Trophoblast cell (in vitro differentiated cells and primary cell): ENCODE data around the gene PIP5KL1.

Source experiments
- DNase-seq, 2 donors: peaks; one replicate each; pipeline ENCODE4 v3.0.0-alpha.2; 2016
- H2AFZ ChIP-seq: 2 replicates; pipeline ENCODE4 v1.6.1; 2013; ENCODE audit warnings: low read length, moderate library complexity, mild to moderate bottlenecking; ENCODE audit not compliant: insufficient read depth, poor library complexity
- H2AK5ac ChIP-seq: 2 replicates; pipeline ENCODE4 v1.6.1; 2013; ENCODE audit warnings: mild to moderate bottlenecking, low read length
- H2BK120ac ChIP-seq: 2 replicates; pipeline ENCODE4 v1.6.1; 2013; ENCODE audit warnings: low read length, mild to moderate bottlenecking, moderate library complexity; ENCODE audit not compliant: insufficient read depth, poor library complexity
- H2BK12ac ChIP-seq: 2 replicates; pipeline ENCODE4 v1.6.1; 2013; ENCODE audit warnings: mild to moderate bottlenecking, low read length, moderate library complexity
- H2BK5ac ChIP-seq: 2 replicates; pipeline ENCODE4 v1.6.1; 2013; ENCODE audit warnings: low read length, low read depth, moderate library complexity, mild to moderate bottlenecking; ENCODE audit not compliant: poor library complexity
- H3K14ac ChIP-seq: 2 replicates; pipeline ENCODE4 v1.6.1; 2013; ENCODE audit warnings: mild to moderate bottlenecking, low read length
- H3K18ac ChIP-seq: 2 replicates; pipeline ENCODE4 v1.6.1; 2013; ENCODE audit warnings: mild to moderate bottlenecking, low read length
- H3K23ac ChIP-seq: 2 replicates; pipeline ENCODE4 v1.6.1; 2013; ENCODE audit warnings: low read length
- H3K27ac ChIP-seq: 2 replicates; pipeline ENCODE4 v1.5.1; 2013; ENCODE audit warnings: low read depth, mild to moderate bottlenecking, inconsistent platforms, low read length, moderate library complexity
- H3K27me3 ChIP-seq: 2 replicates; pipeline ENCODE4 v1.6.1; 2013; ENCODE audit warnings: inconsistent platforms, mild to moderate bottlenecking, low read length, moderate library complexity; ENCODE audit not compliant: insufficient read depth
- H3K36me3 ChIP-seq, 2 experiments: 1 replicate in 1 of 2; 2 replicates in 1 of 2; pipeline ENCODE4 v1.6.1; 2013; ENCODE audit warnings: low read length in 2 of 2, mild to moderate bottlenecking in 2 of 2, moderate library complexity in 1 of 2; ENCODE audit not compliant: insufficient read depth in 2 of 2, control insufficient read depth in 1 of 2
- H3K4ac ChIP-seq: 2 replicates; pipeline ENCODE4 v1.6.1; 2013; ENCODE audit warnings: low read depth, mild to moderate bottlenecking, low read length, moderate library complexity
- H3K4me1 ChIP-seq, 2 experiments: 1 replicate in 1 of 2; 2 replicates in 1 of 2; pipeline ENCODE4 v1.6.1; 2013; ENCODE audit warnings: low read length in 2 of 2, mild to moderate bottlenecking in 2 of 2, moderate library complexity in 1 of 2; ENCODE audit not compliant: insufficient read depth in 2 of 2, control insufficient read depth in 1 of 2
- H3K4me2 ChIP-seq: 2 replicates; pipeline ENCODE4 v1.6.1; 2013; ENCODE audit warnings: inconsistent platforms, mild to moderate bottlenecking, low read length, moderate library complexity
- H3K4me3 ChIP-seq: 2 replicates; pipeline ENCODE4 v1.5.1; 2013; ENCODE audit warnings: mild to moderate bottlenecking, low read depth, low read length, inconsistent platforms
- H3K79me1 ChIP-seq: one replicate; pipeline ENCODE4 v1.6.1; 2013; ENCODE audit warnings: low read length
- H3K79me2 ChIP-seq: 2 replicates; pipeline ENCODE4 v1.6.1; 2013; ENCODE audit warnings: low read length, mild to moderate bottlenecking; ENCODE audit not compliant: control insufficient read depth, insufficient read depth, poor library complexity
- H3K9ac ChIP-seq: 2 replicates; pipeline ENCODE4 v1.6.1; 2013; ENCODE audit warnings: mild to moderate bottlenecking, low read length
- H3K9me3 ChIP-seq: 2 replicates; pipeline ENCODE4 v1.6.1; 2013; ENCODE audit warnings: low read depth, mild to moderate bottlenecking, control low read depth, inconsistent platforms, low read length; ENCODE audit not compliant: insufficient read depth
- H4K12ac ChIP-seq: 2 replicates; pipeline ENCODE4 v1.6.1; 2013; ENCODE audit warnings: low read depth, mild to moderate bottlenecking, low read length, moderate library complexity
- H4K8ac ChIP-seq: 2 replicates; pipeline ENCODE4 v1.6.1; 2013; ENCODE audit warnings: low read depth, mild to moderate bottlenecking, low read length, moderate library complexity
- H4K91ac ChIP-seq: one replicate; pipeline ENCODE4 v1.6.1; 2013; ENCODE audit warnings: low read depth, mild to moderate bottlenecking, low read length, moderate library complexity
- WGBS: extraction: QIAGEN DNeasy Blood & Tissue Kit; methylation state at CpG from one replicate; pipeline ENCODE4 v1.1.7; 2013; ENCODE audit warnings: missing lambda C conversion rate; ENCODE audit not compliant: insufficient read length, insufficient coverage; ENCODE audit errors: extremely low coverage; 5-methylcytosine and 5-hydroxymethylcytosine counted together

Gene PIP5KL1

DNA sequence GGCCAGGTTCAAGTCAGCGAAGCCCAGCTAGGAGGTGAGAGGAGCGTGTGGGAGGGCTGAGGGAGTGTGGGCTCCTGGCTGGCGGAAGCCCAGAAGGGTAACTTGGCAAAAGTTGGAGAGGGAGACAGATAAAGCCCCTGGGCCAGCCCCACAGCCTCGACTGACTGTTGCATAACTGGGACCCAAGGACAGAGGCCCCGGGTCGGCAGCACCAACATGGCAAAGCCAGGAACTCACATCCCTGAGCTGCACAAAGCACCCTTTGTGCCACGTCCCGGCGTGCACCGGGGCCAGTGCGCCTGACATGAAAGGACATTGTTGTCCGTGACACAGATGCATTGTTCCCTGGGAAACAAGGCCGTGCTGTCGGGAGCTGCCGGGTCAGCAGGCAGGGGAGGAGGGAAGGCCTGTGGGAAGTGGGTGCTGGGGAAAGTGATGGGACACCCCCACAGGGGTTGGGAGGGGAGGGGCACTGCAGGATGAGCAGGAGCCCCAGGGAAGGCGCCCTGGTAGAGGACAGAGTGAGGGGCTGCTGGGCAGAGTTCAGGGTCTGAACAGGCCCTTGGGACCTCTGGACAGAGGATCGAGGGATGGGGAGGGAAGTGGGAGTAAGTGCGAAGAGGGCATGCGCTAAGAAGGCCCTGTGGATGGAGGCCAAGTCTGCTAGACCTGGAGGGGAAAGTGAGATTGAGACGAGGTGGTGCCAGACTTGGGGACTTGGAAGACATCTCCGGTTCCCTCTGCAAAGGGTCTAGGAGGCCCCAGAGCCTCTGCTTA is 20.1 kb upstream of the PIP5KL1 start:
- H3K4ac ChIP-seq, result no peak overlapping the region
- no peak overlapping the region for H3K4me3 ChIP-seq
- H3K9me3 ChIP-seq, result no peaks in the 10 kb centered on the region
- H3K79me1 ChIP-seq, result peaks cover 2% of the 10 kb centered on the region
- no peak overlapping the region for H3K4me2 ChIP-seq
- H3K27me3 ChIP-seq, result no peaks in the 10 kb centered on the region
- no peak overlapping the region for H3K14ac ChIP-seq
- H2BK12ac ChIP-seq, result no peak overlapping the region
- DNase-seq, result no peak
- no peak overlapping the region for H2BK5ac ChIP-seq
- H4K12ac ChIP-seq, result no peak overlapping the region
- peaks cover 6% of the 10 kb centered on the region in 2 experiments for H3K4me1 ChIP-seq
- H4K8ac ChIP-seq, result no peak overlapping the region
- H3K23ac ChIP-seq, result no peak overlapping the region
- H3K27ac ChIP-seq, result no peak overlapping the region
- H3K18ac ChIP-seq, result peak overlapping the region; percentile 40
- peaks cover 28% of the 10 kb centered on the region in 2 experiments for H3K36me3 ChIP-seq
- no peak overlapping the region for H2AK5ac ChIP-seq
- no peak overlapping the region for H2AFZ ChIP-seq
- WGBS, result no CpG with 5 or more reads among the region's 21 CpGs
- H3K9ac ChIP-seq, result no peak overlapping the region
- H3K79me2 ChIP-seq, result peaks cover 12% of the 10 kb centered on the region
- no peak overlapping the region for H4K91ac ChIP-seq
- H2BK120ac ChIP-seq, result no peak overlapping the region

DNA sequence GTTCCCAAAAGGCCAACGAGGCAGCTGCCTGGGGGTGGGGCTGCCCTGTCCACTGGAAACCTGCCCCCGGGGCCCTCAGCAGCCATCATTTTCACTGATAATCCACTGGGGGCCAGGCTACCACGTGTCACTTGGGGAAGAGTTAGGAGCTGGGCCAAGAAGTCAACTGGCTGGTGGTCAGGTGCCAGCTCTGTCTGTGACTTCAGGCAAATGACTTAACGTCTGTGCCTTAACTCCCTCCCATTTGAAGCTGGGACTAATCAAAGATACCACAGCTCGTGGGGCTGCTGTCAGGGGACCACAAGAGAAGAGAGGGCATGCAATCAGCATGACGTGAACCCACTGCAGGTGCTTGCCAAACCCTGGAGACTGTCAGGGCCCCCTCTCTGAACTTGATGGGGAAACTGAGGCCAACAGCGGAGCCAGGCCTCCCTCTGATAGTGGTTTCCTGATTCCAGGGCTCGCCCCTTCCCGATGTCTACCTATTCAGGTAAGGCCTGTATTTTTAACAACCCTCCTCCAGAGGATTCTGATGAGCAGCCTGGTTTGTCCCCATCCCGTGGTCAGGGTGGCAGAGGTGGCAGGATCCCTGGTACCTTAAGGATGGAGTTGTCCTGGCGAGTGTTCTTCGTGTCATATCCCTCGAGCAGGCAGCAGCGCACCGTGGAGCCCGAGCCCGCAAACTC is 19.4 kb upstream of the PIP5KL1 start:
- no peak overlapping the region for H2BK5ac ChIP-seq
- no peak overlapping the region for H3K9ac ChIP-seq
- no peak overlapping the region for H4K12ac ChIP-seq
- H4K91ac ChIP-seq, result no peak overlapping the region
- no peaks in the 10 kb centered on the region for H3K79me1 ChIP-seq
- H3K23ac ChIP-seq, result no peak overlapping the region
- H2BK120ac ChIP-seq, result no peak overlapping the region
- no peak for DNase-seq
- H3K79me2 ChIP-seq, result peaks cover 8% of the 10 kb centered on the region
- peaks cover 0 to 4% of the 10 kb centered on the region in 2 experiments for H3K4me1 ChIP-seq
- H3K4ac ChIP-seq, result no peak overlapping the region
- no peaks in the 10 kb centered on the region for H3K9me3 ChIP-seq
- no peak overlapping the region for H3K4me2 ChIP-seq
- no peak overlapping the region for H3K4me3 ChIP-seq
- no peak overlapping the region for H3K14ac ChIP-seq
- no peak overlapping the region for H3K27ac ChIP-seq
- no peak overlapping the region for H2AFZ ChIP-seq
- H3K18ac ChIP-seq, result peak overlapping the region; percentile 40
- H4K8ac ChIP-seq, result no peak overlapping the region
- H2BK12ac ChIP-seq, result no peak overlapping the region
- H2AK5ac ChIP-seq, result no peak overlapping the region
- WGBS, result no CpG with 5 or more reads among the region's 17 CpGs
- peaks cover 34 to 36% of the 10 kb centered on the region in 2 experiments for H3K36me3 ChIP-seq
- H3K27me3 ChIP-seq, result no peaks in the 10 kb centered on the region

DNA sequence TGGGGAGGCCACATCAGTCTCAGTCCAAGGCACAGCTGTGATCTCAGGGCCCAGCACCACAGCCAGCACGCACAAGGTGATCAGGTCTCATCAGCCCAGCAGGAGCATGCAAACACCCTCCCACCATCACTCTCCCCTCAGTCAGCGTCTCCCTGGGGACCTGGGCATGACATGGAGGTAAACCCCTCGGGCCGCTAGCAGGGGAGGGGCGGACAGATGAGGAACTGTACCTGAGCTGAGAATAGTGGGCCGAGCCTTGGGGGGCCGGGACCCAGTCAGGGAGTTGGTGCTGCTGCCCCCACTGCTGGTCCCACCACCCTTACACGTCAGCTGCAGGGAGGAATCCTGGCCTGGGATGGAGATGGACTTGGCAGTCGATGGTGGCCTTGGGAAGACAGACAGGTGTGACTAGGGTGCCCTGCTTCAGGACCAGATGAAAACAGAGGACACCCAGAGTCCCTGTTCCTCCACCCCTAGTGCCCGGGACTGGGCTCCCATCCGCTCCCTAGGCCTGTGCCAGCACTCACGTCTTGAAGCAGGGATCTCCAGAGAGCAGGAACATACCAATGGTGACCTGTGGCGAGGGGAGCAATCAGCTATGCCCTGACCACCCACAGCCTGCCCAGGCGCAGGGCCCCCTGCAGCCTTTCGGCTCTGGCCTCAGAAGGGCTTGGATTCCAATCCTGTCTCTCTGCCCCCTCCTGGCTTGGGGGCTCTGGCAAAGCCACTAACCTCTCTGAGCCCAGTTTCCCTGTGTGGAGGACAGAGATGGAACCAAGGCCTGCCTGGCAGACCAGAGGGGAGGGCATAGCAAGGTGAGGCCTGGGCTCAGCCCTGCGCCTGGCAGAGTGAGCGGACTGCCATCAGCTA is 17.5 kb upstream of the PIP5KL1 start:
- Histone ChIP-seq H3K23ac (no peak overlapping the region), H3K4me2 (no peak overlapping the region), H2BK5ac (no peak overlapping the region), H3K18ac (no peak overlapping the region), H3K14ac (no peak overlapping the region), H3K9ac (no peak overlapping the region), H3K4ac (no peak overlapping the region), H4K12ac (no peak overlapping the region), H3K79me1 (no peaks in the 10 kb centered on the region), H3K79me2 (peaks cover 6% of the 10 kb centered on the region), H2BK120ac (no peak overlapping the region), H3K4me3 (no peak overlapping the region), H2BK12ac (no peak overlapping the region), H2AK5ac (no peak overlapping the region), H3K4me1 (peaks cover 0 to 4% of the 10 kb centered on the region in 2 experiments), H4K8ac (no peak overlapping the region), H3K9me3 (no peaks in the 10 kb centered on the region), H3K27me3 (no peaks in the 10 kb centered on the region), H3K27ac (no peak overlapping the region), H2AFZ (no peak overlapping the region), H4K91ac (no peak overlapping the region), H3K36me3 (peaks cover 50 to 51% of the 10 kb centered on the region in 2 experiments)
- no CpG with 5 or more reads among the region's 17 CpGs for WGBS
- DNase-seq, result no peak

DNA sequence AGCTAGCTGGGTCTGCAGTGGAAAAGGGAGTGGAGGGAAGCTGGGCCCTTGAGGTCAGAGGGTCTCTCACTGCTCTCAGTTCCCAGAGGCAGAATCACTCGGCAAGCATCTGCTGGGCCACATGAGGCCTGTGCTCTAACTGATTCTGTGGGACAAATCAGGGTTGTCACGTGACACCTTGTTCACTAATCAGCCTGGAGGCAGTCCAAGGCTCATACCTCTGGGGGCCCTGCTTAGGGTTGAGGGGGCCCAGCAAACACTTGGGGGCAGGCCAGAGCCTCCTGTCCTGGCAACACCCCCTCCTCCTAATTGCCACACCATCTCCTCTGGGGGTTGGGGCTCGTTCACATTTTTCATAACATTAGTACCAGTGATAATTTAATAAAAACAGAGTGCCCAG is 16.2 kb upstream of the PIP5KL1 start:
- Histone ChIP-seq H3K4me1 (no peaks in the 10 kb centered on the region), H2AK5ac (no peak overlapping the region), H3K79me2 (peaks cover 3% of the 10 kb centered on the region), H3K14ac (no peak overlapping the region), H3K79me1 (no peaks in the 10 kb centered on the region), H3K4ac (no peak overlapping the region), H3K9ac (no peak overlapping the region), H3K23ac (no peak overlapping the region), H2BK12ac (no peak overlapping the region), H3K18ac (no peak overlapping the region), H3K27ac (no peak overlapping the region), H3K4me2 (no peak overlapping the region), H3K4me3 (no peak overlapping the region), H3K36me3 (peaks cover 63 to 64% of the 10 kb centered on the region in 2 experiments), H2BK5ac (no peak overlapping the region), H2BK120ac (no peak overlapping the region), H2AFZ (no peak overlapping the region), H4K91ac (no peak overlapping the region), H4K12ac (no peak overlapping the region), H4K8ac (no peak overlapping the region), H3K9me3 (no peaks in the 10 kb centered on the region), H3K27me3 (no peaks in the 10 kb centered on the region)
- no peak for DNase-seq
- no CpG with 5 or more reads among the region's 3 CpGs for WGBS
